ENCODE data around the gene SMNDC1. TPM values are rescaled to one million over a fixed set of nuclear protein-coding genes. Genes with fewer than 3 reads are reported as not detected.

The SMNDC1 gene
- total RNA-seq, 2 donors from 2014 or later = 8.0 to 11.0 TPM

GRCh38 chr10:110350812-110351211 is 46.1 kb upstream of the SMNDC1 start:
- Histone ChIP-seq H3K9me3 (no peaks in the 10 kb centered on the region), H3K36me3 (no peaks in the 10 kb centered on the region), H3K27ac (no peak overlapping the region), H3K4me1 (replicated peaks) (no peaks in the 10 kb centered on the region), H3K27me3 (replicated peaks; ENCODE audit: insufficient read depth) (no peaks in the 10 kb centered on the region), H3K4me3 (no peak overlapping the region)
- intact Hi-C loops (cut with DNase I) = no loop called here
- WGBS = 95% methylated on average over 2 of the region's 2 CpGs
- DNase-seq (ENCODE audit: low spot score) = no peak
- TF ChIP-seq POLR2A (IDR thresholded peaks at IDR 0.05) = no peak
- TF ChIP-seq CTCF (IDR thresholded peaks at IDR 0.05) = no peak
- TF ChIP-seq POLR2AphosphoS5 (IDR thresholded peaks at IDR 0.05) = no peak

GRCh38 chr10:110349831-110350230 is 45.1 kb upstream of the SMNDC1 start:
- no peaks in the 10 kb centered on the region for H3K27me3 ChIP-seq (replicated peaks; ENCODE audit: insufficient read depth)
- intact Hi-C loops (cut with DNase I) = no loop called here
- TF ChIP-seq CTCF (IDR thresholded peaks at IDR 0.05) = no peak
- TF ChIP-seq POLR2AphosphoS5 (IDR thresholded peaks at IDR 0.05) = no peak
- TF ChIP-seq POLR2A (IDR thresholded peaks at IDR 0.05) = no peak
- H3K36me3 ChIP-seq = no peaks in the 10 kb centered on the region
- 77% methylated on average over 3 of the region's 3 CpGs for WGBS
- H3K9me3 ChIP-seq = no peaks in the 10 kb centered on the region
- H3K4me3 ChIP-seq = no peak overlapping the region
- DNase-seq (ENCODE audit: low spot score) = no peak
- H3K27ac ChIP-seq = no peak overlapping the region
- no peaks in the 10 kb centered on the region for H3K4me1 ChIP-seq (replicated peaks)

- 87% methylated on average over 5 of the region's 5 CpGs for WGBS
- TF ChIP-seq POLR2AphosphoS5 (IDR thresholded peaks at IDR 0.05) (no peak), CTCF (IDR thresholded peaks at IDR 0.05) (no peak)
- Histone ChIP-seq H3K27me3 (replicated peaks; ENCODE audit: insufficient read depth) (no peaks in the 10 kb centered on the region), H3K27ac (no peak overlapping the region), H3K36me3 (no peaks in the 10 kb centered on the region), H3K9me3 (no peaks in the 10 kb centered on the region), H3K4me3 (no peak overlapping the region), H3K4me1 (replicated peaks) (no peaks in the 10 kb centered on the region)
- DNase-seq (ENCODE audit: low spot score) = no peak
- intact Hi-C loops (cut with DNase I) = no loop called here
Measured at GRCh38 chr10:110349386-110349785, 44.7 kb upstream of the SMNDC1 start.

GRCh38 chr10:110348336-110348735 is 43.6 kb upstream of the SMNDC1 start:
- H3K27ac ChIP-seq = no peak overlapping the region
- H3K9me3 ChIP-seq = no peaks in the 10 kb centered on the region
- TF ChIP-seq POLR2A (IDR thresholded peaks at IDR 0.05) (no peak), POLR2AphosphoS5 (IDR thresholded peaks at IDR 0.05) (no peak), CTCF (IDR thresholded peaks at IDR 0.05) (no peak)
- no peaks in the 10 kb centered on the region for H3K4me1 ChIP-seq (replicated peaks)
- intact Hi-C loops (cut with DNase I) = no loop called here
- no peak overlapping the region for H3K4me3 ChIP-seq
- no peaks in the 10 kb centered on the region for H3K27me3 ChIP-seq (replicated peaks; ENCODE audit: insufficient read depth)
- no peaks in the 10 kb centered on the region for H3K36me3 ChIP-seq
- DNase-seq (ENCODE audit: low spot score) = no peak

- no peak overlapping the region for H3K27ac ChIP-seq
- TF ChIP-seq POLR2A (IDR thresholded peaks at IDR 0.05) (no peak), POLR2AphosphoS5 (IDR thresholded peaks at IDR 0.05) (no peak), CTCF (IDR thresholded peaks at IDR 0.05) (no peak)
- no peaks in the 10 kb centered on the region for H3K36me3 ChIP-seq
- no peaks in the 10 kb centered on the region for H3K27me3 ChIP-seq (replicated peaks; ENCODE audit: insufficient read depth)
- intact Hi-C loops (cut with DNase I) = no loop called here
- H3K9me3 ChIP-seq = no peaks in the 10 kb centered on the region
- no peaks in the 10 kb centered on the region for H3K4me1 ChIP-seq (replicated peaks)
- no peak for DNase-seq (ENCODE audit: low spot score)
- 97% methylated on average over 4 of the region's 4 CpGs for WGBS
- H3K4me3 ChIP-seq = no peak overlapping the region
Measured at GRCh38 chr10:110346914-110347313, 42.2 kb upstream of the SMNDC1 start.
